Panc1 (cell line): ENCODE data around the gene LY6G6C.

Source experiments
- POLR2AphosphoS5 ChIP-seq: IDR thresholded peaks from 2 replicates; pipeline ENCODE4 v1.6.1; 2012; ENCODE audit warnings: mild to moderate bottlenecking, low read depth, low read length, moderate library complexity
- TF ChIP-seq, protein P1 (sequence below): fragments of 450-650 bp; IDR thresholded peaks from 2 replicates; pipeline ENCODE4 v1.5.1; 2017; ENCODE audit warnings: mild to moderate bottlenecking
- TF ChIP-seq, protein P2 (sequence below), 2 experiments: IDR thresholded peaks; 2 replicates each; pipeline ENCODE4 v1.6.1; 2011 to 2012; ENCODE audit warnings: low read depth in 2 of 2, control low read depth in 1 of 2, low read length in 1 of 2, mild to moderate bottlenecking in 1 of 2, moderate library complexity in 1 of 2; ENCODE audit not compliant: insufficient read depth in 1 of 2

DNA sequence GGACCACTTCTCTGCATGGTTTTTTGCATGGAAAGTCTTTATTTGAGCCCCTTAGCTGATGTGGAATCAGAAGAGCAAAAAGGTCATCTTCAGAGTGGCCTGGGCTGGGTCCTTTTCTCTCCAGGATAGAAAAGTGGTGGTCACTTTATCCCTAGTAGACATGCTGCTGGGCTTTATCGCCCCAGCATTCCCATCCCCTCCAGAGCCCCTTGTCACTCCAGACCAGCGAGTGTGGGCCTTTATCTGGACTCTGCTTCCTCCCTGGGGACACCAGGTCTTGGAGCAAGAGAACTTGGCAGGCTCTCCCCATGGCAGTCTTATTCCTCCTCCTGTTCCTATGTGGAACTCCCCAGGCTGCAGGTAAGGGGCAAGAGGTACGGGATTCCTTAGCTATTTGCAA lies 14.9 kb downstream of the LY6G6C start, which contains the start of gene LY6G6F:
- TF ChIP-seq, protein P1, sequence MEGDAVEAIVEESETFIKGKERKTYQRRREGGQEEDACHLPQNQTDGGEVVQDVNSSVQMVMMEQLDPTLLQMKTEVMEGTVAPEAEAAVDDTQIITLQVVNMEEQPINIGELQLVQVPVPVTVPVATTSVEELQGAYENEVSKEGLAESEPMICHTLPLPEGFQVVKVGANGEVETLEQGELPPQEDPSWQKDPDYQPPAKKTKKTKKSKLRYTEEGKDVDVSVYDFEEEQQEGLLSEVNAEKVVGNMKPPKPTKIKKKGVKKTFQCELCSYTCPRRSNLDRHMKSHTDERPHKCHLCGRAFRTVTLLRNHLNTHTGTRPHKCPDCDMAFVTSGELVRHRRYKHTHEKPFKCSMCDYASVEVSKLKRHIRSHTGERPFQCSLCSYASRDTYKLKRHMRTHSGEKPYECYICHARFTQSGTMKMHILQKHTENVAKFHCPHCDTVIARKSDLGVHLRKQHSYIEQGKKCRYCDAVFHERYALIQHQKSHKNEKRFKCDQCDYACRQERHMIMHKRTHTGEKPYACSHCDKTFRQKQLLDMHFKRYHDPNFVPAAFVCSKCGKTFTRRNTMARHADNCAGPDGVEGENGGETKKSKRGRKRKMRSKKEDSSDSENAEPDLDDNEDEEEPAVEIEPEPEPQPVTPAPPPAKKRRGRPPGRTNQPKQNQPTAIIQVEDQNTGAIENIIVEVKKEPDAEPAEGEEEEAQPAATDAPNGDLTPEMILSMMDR, result no peak
- TF ChIP-seq, protein P2, sequence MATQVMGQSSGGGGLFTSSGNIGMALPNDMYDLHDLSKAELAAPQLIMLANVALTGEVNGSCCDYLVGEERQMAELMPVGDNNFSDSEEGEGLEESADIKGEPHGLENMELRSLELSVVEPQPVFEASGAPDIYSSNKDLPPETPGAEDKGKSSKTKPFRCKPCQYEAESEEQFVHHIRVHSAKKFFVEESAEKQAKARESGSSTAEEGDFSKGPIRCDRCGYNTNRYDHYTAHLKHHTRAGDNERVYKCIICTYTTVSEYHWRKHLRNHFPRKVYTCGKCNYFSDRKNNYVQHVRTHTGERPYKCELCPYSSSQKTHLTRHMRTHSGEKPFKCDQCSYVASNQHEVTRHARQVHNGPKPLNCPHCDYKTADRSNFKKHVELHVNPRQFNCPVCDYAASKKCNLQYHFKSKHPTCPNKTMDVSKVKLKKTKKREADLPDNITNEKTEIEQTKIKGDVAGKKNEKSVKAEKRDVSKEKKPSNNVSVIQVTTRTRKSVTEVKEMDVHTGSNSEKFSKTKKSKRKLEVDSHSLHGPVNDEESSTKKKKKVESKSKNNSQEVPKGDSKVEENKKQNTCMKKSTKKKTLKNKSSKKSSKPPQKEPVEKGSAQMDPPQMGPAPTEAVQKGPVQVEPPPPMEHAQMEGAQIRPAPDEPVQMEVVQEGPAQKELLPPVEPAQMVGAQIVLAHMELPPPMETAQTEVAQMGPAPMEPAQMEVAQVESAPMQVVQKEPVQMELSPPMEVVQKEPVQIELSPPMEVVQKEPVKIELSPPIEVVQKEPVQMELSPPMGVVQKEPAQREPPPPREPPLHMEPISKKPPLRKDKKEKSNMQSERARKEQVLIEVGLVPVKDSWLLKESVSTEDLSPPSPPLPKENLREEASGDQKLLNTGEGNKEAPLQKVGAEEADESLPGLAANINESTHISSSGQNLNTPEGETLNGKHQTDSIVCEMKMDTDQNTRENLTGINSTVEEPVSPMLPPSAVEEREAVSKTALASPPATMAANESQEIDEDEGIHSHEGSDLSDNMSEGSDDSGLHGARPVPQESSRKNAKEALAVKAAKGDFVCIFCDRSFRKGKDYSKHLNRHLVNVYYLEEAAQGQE (IDR thresholded peaks at IDR 0.05; ENCODE audit: insufficient read depth in 1 of 2, low read depth in 2 of 2, low read length in 1 of 2), result no peak
- TF ChIP-seq POLR2AphosphoS5, result no peak
